Hepatocyte (in vitro differentiated cells): ENCODE data around the gene SIPA1. TPM values are rescaled to one million over a fixed set of nuclear protein-coding genes. Genes with fewer than 3 reads are reported as not detected.

ENCODE experiments used
- DNase-seq: peaks from one replicate; pipeline ENCODE4 v3.0.0-alpha.2; 2016; ENCODE audit warnings: low spot score
- H2AFZ ChIP-seq: fragments of 200-600 bp; sonication (generic); 2 replicates; pipeline ENCODE4 v1.6.0; 2016; ENCODE audit warnings: antibody characterized with exemption, mild to moderate bottlenecking
- H3K27ac ChIP-seq: fragments of 200-600 bp; sonication (generic); 2 replicates; pipeline ENCODE4 v1.5.1; 2016; ENCODE audit warnings: mild to moderate bottlenecking
- H3K27me3 ChIP-seq: fragments of 200-600 bp; sonication (generic); 2 replicates; pipeline ENCODE4 v1.6.1; 2016
- H3K36me3 ChIP-seq: fragments of 200-600 bp; sonication (generic); replicated peaks from 2 replicates; pipeline ENCODE4 v1.5.1; 2016; ENCODE audit warnings: low read depth; ENCODE audit not compliant: insufficient read depth
- H3K4me1 ChIP-seq: fragments of 200-600 bp; sonication (generic); 2 replicates; pipeline ENCODE4 v1.5.1; 2016; ENCODE audit warnings: mild to moderate bottlenecking, moderate library complexity; ENCODE audit not compliant: insufficient read depth
- H3K4me2 ChIP-seq: fragments of 200-600 bp; sonication (generic); 2 replicates; pipeline ENCODE4 v1.6.0; 2016
- H3K4me3 ChIP-seq: fragments of 200-600 bp; sonication (generic); 2 replicates; pipeline ENCODE4 v1.5.1; 2016; ENCODE audit warnings: mild to moderate bottlenecking
- H3K79me2 ChIP-seq: fragments of 200-600 bp; sonication (generic); 2 replicates; pipeline ENCODE4 v1.6.0; 2017; ENCODE audit warnings: mild to moderate bottlenecking
- H3K9me2 ChIP-seq: fragments of 200-600 bp; sonication (generic); replicated peaks from 2 replicates; pipeline ENCODE4 v1.6.0; 2017; ENCODE audit warnings: mild to moderate bottlenecking; ENCODE audit not compliant: insufficient read depth
- H3K9me3 ChIP-seq: fragments of 200-600 bp; sonication (generic); 2 replicates; pipeline ENCODE4 v1.5.1; 2016; ENCODE audit warnings: low read depth, mild to moderate bottlenecking
- H4K20me1 ChIP-seq: fragments of 200-600 bp; sonication (generic); 2 replicates; pipeline ENCODE4 v1.6.0; 2016; ENCODE audit warnings: mild to moderate bottlenecking; ENCODE audit not compliant: insufficient read depth, poor library complexity, severe bottlenecking
- EZH2 ChIP-seq: fragments of 200-600 bp; sonication (generic); IDR thresholded peaks from 2 replicates; pipeline ENCODE4 v1.6.1; 2016; ENCODE audit warnings: antibody characterized with exemption, mild to moderate bottlenecking, borderline replicate concordance
- EZH2phosphoT487 ChIP-seq: fragments of 200-600 bp; sonication (generic); IDR thresholded peaks from one replicate; pipeline ENCODE4 v1.6.1; 2018; ENCODE audit warnings: antibody characterized with exemption, mild to moderate bottlenecking, low read depth, moderate library complexity; ENCODE audit not compliant: unreplicated experiment, severe bottlenecking
- WGBS: methylation state at CpG from one replicate; pipeline ENCODE4 v1.1.6; 2016; ENCODE audit warnings: low lambda C conversion rate; ENCODE audit errors: missing lambda C conversion rate; 5-methylcytosine and 5-hydroxymethylcytosine counted together
- microRNA-seq: library from miRNA; unstranded; fragments of <30 nt; microRNA quantifications from one replicate; pipeline ENCODE4, GENCODE V29; 2017
- polyA plus RNA-seq: library from polyadenylated mRNA; unstranded; fragments of >200 nt; fragmentation: Nextera tagmentation; extraction: Ambion mirVana; gene quantifications from 2 replicates; pipeline ENCODE4 v1.2.1, GENCODE V29; 2016
- small RNA-seq: library from RNA; depleted of rRNA; stranded (forward); fragments of <200 nt; gene quantifications from one replicate; pipeline ENCODE3, GENCODE V24; 2014
- total RNA-seq: library from RNA; depleted of rRNA; stranded (reverse); fragments of >200 nt; gene quantifications from 2 replicates; pipeline ENCODE4 v1.2.3, GENCODE V29; 2014
- TF ChIP-seq, protein P1 (sequence below): fragments of 200-600 bp; sonication (generic); IDR thresholded peaks from 2 replicates; pipeline ENCODE4 v1.5.1; 2016; ENCODE audit warnings: antibody characterized with exemption, mild to moderate bottlenecking; ENCODE audit not compliant: poor library complexity

The SIPA1 gene
- total and polyA plus RNA-seq, 2 experiments from 2014 or later, result 15.6 to 42.9 TPM

DNA sequence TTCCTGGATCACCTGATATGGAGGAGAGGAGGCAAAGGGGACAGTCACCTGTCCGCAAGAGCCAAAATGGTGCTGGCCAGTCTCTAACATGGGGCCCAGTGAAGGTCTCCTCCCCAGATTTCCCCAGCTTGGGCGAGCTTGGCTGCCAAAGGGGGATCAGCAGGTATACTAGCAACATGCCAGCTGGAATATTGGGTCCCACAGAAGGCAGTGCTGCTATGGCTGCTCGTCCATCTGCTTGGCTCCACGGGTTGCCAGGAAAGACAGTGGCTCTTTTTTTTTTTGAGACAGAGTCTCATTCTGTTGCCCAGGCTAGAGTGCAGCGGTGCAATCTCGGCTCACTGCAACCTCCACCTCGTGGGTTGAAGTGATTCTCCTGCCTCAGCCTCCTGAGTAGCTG, 61.4 kb downstream of the SIPA1 start:
- Histone ChIP-seq H2AFZ (no peak overlapping the region), H3K36me3 (no peaks in the 10 kb centered on the region), H3K4me1 (no peaks in the 10 kb centered on the region), H3K4me2 (no peak overlapping the region), H3K27me3 (no peaks in the 10 kb centered on the region), H3K4me3 (no peak overlapping the region), H3K9me3 (no peaks in the 10 kb centered on the region), H3K9me2 (no peaks in the 10 kb centered on the region), H3K27ac (no peak overlapping the region), H4K20me1 (no peaks in the 10 kb centered on the region), H3K79me2 (no peaks in the 10 kb centered on the region)
- 73% methylated on average over 7 of the region's 7 CpGs for WGBS
- DNase-seq, result no peak
- no peak for TF ChIP-seq EZH2
- TF ChIP-seq EZH2phosphoT487, result no peak
- TF ChIP-seq, protein P1, sequence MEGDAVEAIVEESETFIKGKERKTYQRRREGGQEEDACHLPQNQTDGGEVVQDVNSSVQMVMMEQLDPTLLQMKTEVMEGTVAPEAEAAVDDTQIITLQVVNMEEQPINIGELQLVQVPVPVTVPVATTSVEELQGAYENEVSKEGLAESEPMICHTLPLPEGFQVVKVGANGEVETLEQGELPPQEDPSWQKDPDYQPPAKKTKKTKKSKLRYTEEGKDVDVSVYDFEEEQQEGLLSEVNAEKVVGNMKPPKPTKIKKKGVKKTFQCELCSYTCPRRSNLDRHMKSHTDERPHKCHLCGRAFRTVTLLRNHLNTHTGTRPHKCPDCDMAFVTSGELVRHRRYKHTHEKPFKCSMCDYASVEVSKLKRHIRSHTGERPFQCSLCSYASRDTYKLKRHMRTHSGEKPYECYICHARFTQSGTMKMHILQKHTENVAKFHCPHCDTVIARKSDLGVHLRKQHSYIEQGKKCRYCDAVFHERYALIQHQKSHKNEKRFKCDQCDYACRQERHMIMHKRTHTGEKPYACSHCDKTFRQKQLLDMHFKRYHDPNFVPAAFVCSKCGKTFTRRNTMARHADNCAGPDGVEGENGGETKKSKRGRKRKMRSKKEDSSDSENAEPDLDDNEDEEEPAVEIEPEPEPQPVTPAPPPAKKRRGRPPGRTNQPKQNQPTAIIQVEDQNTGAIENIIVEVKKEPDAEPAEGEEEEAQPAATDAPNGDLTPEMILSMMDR, result no peak

DNA sequence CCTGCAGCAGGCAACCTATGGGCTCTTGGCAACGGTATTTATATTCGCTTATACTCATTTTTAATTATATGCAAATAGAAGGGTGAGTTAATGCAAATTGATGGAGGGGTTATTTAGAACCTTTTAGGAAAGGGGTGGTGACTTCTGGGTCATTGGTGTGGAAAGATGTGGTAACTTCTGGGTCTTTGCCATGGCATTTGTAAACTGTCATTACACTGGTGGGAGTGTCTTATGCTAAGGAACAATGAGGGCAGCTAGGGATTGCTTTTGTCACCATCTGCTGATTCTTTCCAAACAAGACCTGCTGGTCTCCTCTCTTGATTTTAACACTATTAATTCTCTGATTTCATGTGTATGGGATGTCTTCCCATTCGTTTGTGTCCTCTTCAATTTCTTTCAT, 62.5 kb downstream of the SIPA1 start:
- WGBS, result 89% methylated on average over 3 of the region's 3 CpGs
- H3K27ac ChIP-seq, result no peak overlapping the region
- no peaks in the 10 kb centered on the region for H4K20me1 ChIP-seq
- H3K9me2 ChIP-seq, result no peaks in the 10 kb centered on the region
- H3K79me2 ChIP-seq, result no peaks in the 10 kb centered on the region
- H3K4me3 ChIP-seq, result no peak overlapping the region
- no peaks in the 10 kb centered on the region for H3K4me1 ChIP-seq
- TF ChIP-seq EZH2phosphoT487 (no peak), EZH2 (no peak)
- TF ChIP-seq, protein P1, result no peak
- H2AFZ ChIP-seq, result no peak overlapping the region
- no peaks in the 10 kb centered on the region for H3K36me3 ChIP-seq
- no peaks in the 10 kb centered on the region for H3K9me3 ChIP-seq
- H3K27me3 ChIP-seq, result no peaks in the 10 kb centered on the region
- H3K4me2 ChIP-seq, result no peak overlapping the region
- no peak for DNase-seq

Small RNAs within 50 kb of the gene (microRNA-seq; reads per million reads assigned to microRNA genes)
- gene MIR4489 (not detected), gene MIR4690 (not detected)

Small RNAs within 50 kb of the gene (small RNA-seq; reads per million reads assigned to genes)
- gene MIR4489 (not detected), gene MIR4690 (0.22 reads per million), gene RN7SL309P (not detected)

Other genes with a start within 250 kb of the SIPA1 start
- gene NEAT1, start 215.3 kb upstream of the SIPA1 start, total RNA-seq, result 104 and 130 TPM in 2 replicates
- gene NEAT1, start 215.3 kb upstream of the SIPA1 start, polyA plus RNA-seq, result 168 and 209 TPM in 2 replicates
- 8,000 and 8,677 TPM in 2 replicates for gene MALAT1, start 139.1 kb upstream of the SIPA1 start, total RNA-seq
- gene MALAT1, start 139.1 kb upstream of the SIPA1 start, polyA plus RNA-seq, result 16,690 and 29,129 TPM in 2 replicates
- gene SCYL1, start 113.0 kb upstream of the SIPA1 start, total RNA-seq, result 80.4 and 83.9 TPM in 2 replicates
- 162 and 167 TPM in 2 replicates for gene SCYL1, start 113.0 kb upstream of the SIPA1 start, polyA plus RNA-seq
- 46.0 and 53.7 TPM in 2 replicates for gene LTBP3, start 79.7 kb upstream of the SIPA1 start, total RNA-seq
- 85.3 and 101 TPM in 2 replicates for gene LTBP3, start 79.7 kb upstream of the SIPA1 start, polyA plus RNA-seq
- gene ZNRD2, start 67.6 kb upstream of the SIPA1 start, total RNA-seq, result 20.5 and 20.8 TPM in 2 replicates
- gene ZNRD2, start 67.6 kb upstream of the SIPA1 start, polyA plus RNA-seq, result 52.4 and 57.3 TPM in 2 replicates
- 28.5 and 34.1 TPM in 2 replicates for gene FAM89B, start 65.6 kb upstream of the SIPA1 start, total RNA-seq
- 105 and 112 TPM in 2 replicates for gene FAM89B, start 65.6 kb upstream of the SIPA1 start, polyA plus RNA-seq
- gene EHBP1L1, start 62.0 kb upstream of the SIPA1 start, total RNA-seq, result 8.4 and 20.9 TPM in 2 replicates
- 12.5 and 18.1 TPM in 2 replicates for gene EHBP1L1, start 62.0 kb upstream of the SIPA1 start, polyA plus RNA-seq
- gene KCNK7, start 42.3 kb upstream of the SIPA1 start, total RNA-seq, result not detected in 2 replicates
- 0.37 TPM in 1 of 2 replicates, not detected in the other for gene KCNK7, start 42.3 kb upstream of the SIPA1 start, polyA plus RNA-seq
- 39.3 and 40.5 TPM in 2 replicates for gene MAP3K11, start 23.9 kb upstream of the SIPA1 start, total RNA-seq
- 55.3 and 59.5 TPM in 2 replicates for gene MAP3K11, start 23.9 kb upstream of the SIPA1 start, polyA plus RNA-seq
- gene PCNX3, start 22.3 kb upstream of the SIPA1 start, total RNA-seq, result 22.2 and 27.4 TPM in 2 replicates
- 17.6 and 20.0 TPM in 2 replicates for gene PCNX3, start 22.3 kb upstream of the SIPA1 start, polyA plus RNA-seq
- gene RELA, start 24.8 kb downstream of the SIPA1 start, total RNA-seq, result 28.1 and 32.7 TPM in 2 replicates
- 64.6 and 68.7 TPM in 2 replicates for gene RELA, start 24.8 kb downstream of the SIPA1 start, polyA plus RNA-seq
- 36.1 and 41.7 TPM in 2 replicates for gene KAT5, start 74.2 kb downstream of the SIPA1 start, total RNA-seq
- gene KAT5, start 74.2 kb downstream of the SIPA1 start, polyA plus RNA-seq, result 53.1 and 77.2 TPM in 2 replicates
- gene RNASEH2C, start 82.7 kb downstream of the SIPA1 start, total RNA-seq, result 26.4 and 44.4 TPM in 2 replicates
- gene RNASEH2C, start 82.7 kb downstream of the SIPA1 start, polyA plus RNA-seq, result 68.6 and 78.7 TPM in 2 replicates
- gene AP5B1, start 142.9 kb downstream of the SIPA1 start, total RNA-seq, result 19.5 and 20.9 TPM in 2 replicates
- 24.8 and 27.1 TPM in 2 replicates for gene AP5B1, start 142.9 kb downstream of the SIPA1 start, polyA plus RNA-seq
- gene OVOL1, start 149.0 kb downstream of the SIPA1 start, total RNA-seq, result 26.0 and 26.3 TPM in 2 replicates
- 20.6 and 20.8 TPM in 2 replicates for gene OVOL1, start 149.0 kb downstream of the SIPA1 start, polyA plus RNA-seq
- gene SNX32, start 195.9 kb downstream of the SIPA1 start, total RNA-seq, result 2.3 and 2.9 TPM in 2 replicates
- 5.1 and 6.0 TPM in 2 replicates for gene SNX32, start 195.9 kb downstream of the SIPA1 start, polyA plus RNA-seq
- gene CFL1, start 220.1 kb downstream of the SIPA1 start, total RNA-seq, result 720 and 758 TPM in 2 replicates
- gene CFL1, start 220.1 kb downstream of the SIPA1 start, polyA plus RNA-seq, result 1,698 and 1,708 TPM in 2 replicates
- 22.3 and 23.8 TPM in 2 replicates for gene MUS81, start 222.3 kb downstream of the SIPA1 start, total RNA-seq
- 47.0 and 51.7 TPM in 2 replicates for gene MUS81, start 222.3 kb downstream of the SIPA1 start, polyA plus RNA-seq
- 65.2 and 69.7 TPM in 2 replicates for gene EFEMP2, start 234.7 kb downstream of the SIPA1 start, total RNA-seq
- 197 and 230 TPM in 2 replicates for gene EFEMP2, start 234.7 kb downstream of the SIPA1 start, polyA plus RNA-seq
- not detected in 2 replicates for gene CTSW, start 241.7 kb downstream of the SIPA1 start, total RNA-seq
- 0.15 and 0.56 TPM in 2 replicates for gene CTSW, start 241.7 kb downstream of the SIPA1 start, polyA plus RNA-seq